Bronchial epithelial cell (primary cell): Measurements from ENCODE around the gene LONRF2. TPM values are rescaled to one million over a fixed set of nuclear protein-coding genes. Genes with fewer than 3 reads are reported as not detected.

Source experiments
- DNase-seq: peaks from one replicate; pipeline ENCODE4 v3.0.0-alpha.2; 2010; ENCODE audit warnings: low read depth
- FAIRE-seq: peaks from 2 replicates; lab custom pipeline; 2011; peaks lifted over from hg19 to GRCh38; lab: Jason Lieb, UNC
- H3K27me3 ChIP-seq: 2 replicates; pipeline ENCODE4 v1.5.1; 2011; ENCODE audit warnings: low read length; ENCODE audit not compliant: control insufficient read depth, insufficient read depth
- H3K36me3 ChIP-seq: 2 replicates; pipeline ENCODE4 v1.5.1; 2011; ENCODE audit warnings: low read length; ENCODE audit not compliant: control insufficient read depth, insufficient read depth
- H3K4me3 ChIP-seq: 2 replicates; pipeline ENCODE4 v1.5.1; 2011; ENCODE audit warnings: mild to moderate bottlenecking, low read depth, low read length, control low read depth
- CTCF ChIP-seq: IDR thresholded peaks from 2 replicates; pipeline ENCODE4 v1.5.1; 2011; ENCODE audit warnings: mild to moderate bottlenecking, moderate library complexity, low read length, control low read depth, inconsistent platforms; ENCODE audit not compliant: insufficient read depth, severe bottlenecking
- total RNA-seq: library from RNA; depleted of rRNA; stranded (reverse); fragments of >200 nt; gene quantifications from 2 replicates; pipeline ENCODE4 v1.2.1, GENCODE V29; 2014

Gene LONRF2
- total RNA-seq, 1 donor from 2014 or later: not detected

GRCh38 chr2:100276716-100277115 is 45.6 kb downstream of the LONRF2 start:
- Histone ChIP-seq H3K36me3 (no peaks in the 10 kb centered on the region), H3K4me3 (no peak overlapping the region), H3K27me3 (no peaks in the 10 kb centered on the region)
- no peak for DNase-seq
- no peak for TF ChIP-seq CTCF
- no peak for FAIRE-seq

DNA sequence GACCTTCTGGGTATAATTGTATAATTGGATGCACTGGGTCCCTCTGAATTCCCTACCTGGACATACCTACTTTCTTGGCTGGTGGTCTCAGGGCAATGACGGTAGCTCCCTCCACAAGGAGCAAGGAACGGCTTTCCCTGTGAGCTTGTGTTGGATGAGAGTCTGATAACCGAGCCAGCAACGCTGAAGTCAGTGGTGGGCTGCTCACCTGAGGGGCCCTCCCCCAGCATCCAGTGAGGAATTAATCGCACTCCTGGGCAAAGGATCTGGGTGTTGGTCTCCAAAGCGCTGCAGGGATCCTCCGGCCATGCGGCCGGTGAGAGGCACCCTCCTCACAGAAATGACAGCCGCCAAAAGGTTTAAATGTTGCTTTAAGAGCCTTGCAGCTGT is 47.1 kb downstream of the LONRF2 start:
- Histone ChIP-seq H3K4me3 (no peak overlapping the region), H3K36me3 (no peaks in the 10 kb centered on the region), H3K27me3 (no peaks in the 10 kb centered on the region)
- no peak for FAIRE-seq
- no peak for DNase-seq
- TF ChIP-seq CTCF: no peak

- FAIRE-seq (no peak), DNase-seq (no peak)
- H3K27me3 ChIP-seq: no peaks in the 10 kb centered on the region
- no peak overlapping the region for H3K4me3 ChIP-seq
- H3K36me3 ChIP-seq: no peaks in the 10 kb centered on the region
- TF ChIP-seq CTCF: no peak
Measured at GRCh38 chr2:100274566-100275199, 47.6 kb downstream of the LONRF2 start.

- no peak for DNase-seq
- no peak for TF ChIP-seq CTCF
- FAIRE-seq: no peak
- H3K4me3 ChIP-seq: no peak overlapping the region
- no peaks in the 10 kb centered on the region for H3K36me3 ChIP-seq
- H3K27me3 ChIP-seq: no peaks in the 10 kb centered on the region
Measured at GRCh38 chr2:100274076-100274475, 48.2 kb downstream of the LONRF2 start.

- DNase-seq (no peak), FAIRE-seq (no peak)
- Histone ChIP-seq H3K27me3 (no peaks in the 10 kb centered on the region), H3K36me3 (no peaks in the 10 kb centered on the region), H3K4me3 (no peak overlapping the region)
- TF ChIP-seq CTCF: no peak
Measured at GRCh38 chr2:100273387-100273786, 48.9 kb downstream of the LONRF2 start.

DNA sequence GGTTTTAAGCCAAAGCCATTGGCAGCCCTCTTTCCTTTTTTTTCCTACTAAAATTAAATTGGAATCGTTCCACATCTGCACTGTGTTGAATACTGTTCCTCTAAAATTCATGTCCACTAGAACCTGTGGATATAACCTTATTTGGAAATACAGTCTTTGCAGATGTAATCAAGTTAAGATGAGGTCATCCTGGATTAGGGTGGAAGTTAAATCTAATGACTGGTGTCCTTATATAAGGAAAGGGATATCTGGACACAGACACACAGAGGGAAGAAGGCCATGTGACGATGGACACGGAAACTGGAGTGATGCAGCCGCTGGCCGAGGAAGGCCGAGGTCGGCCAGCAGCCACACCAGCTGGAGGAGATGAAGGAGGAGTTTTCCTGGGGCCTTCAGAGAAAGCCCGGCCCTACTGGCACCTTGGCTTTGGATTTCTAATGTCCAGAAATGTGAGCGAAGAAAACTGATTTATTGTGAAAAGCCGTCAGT is 49.4 kb downstream of the LONRF2 start:
- H3K4me3 ChIP-seq: no peak overlapping the region
- no peak for FAIRE-seq

More for the DNA sequence above, 49.4 kb downstream of the LONRF2 start:
- H3K36me3 ChIP-seq: no peaks in the 10 kb centered on the region
- H3K27me3 ChIP-seq: no peaks in the 10 kb centered on the region
- no peak for TF ChIP-seq CTCF
- no peak for DNase-seq
